IPS-20b (cell line): ENCODE results near the gene ABAT.
A peak's percentile ranks its signal among the peaks of the same experiment; 100 is the strongest.

ENCODE experiments used
- H3K27ac ChIP-seq: one replicate; pipeline ENCODE4 v1.5.1; 2013; ENCODE audit warnings: low read length
- H3K27me3 ChIP-seq: 2 replicates; pipeline ENCODE4 v1.6.1; 2013; ENCODE audit warnings: mild to moderate bottlenecking, low read length, inconsistent platforms; ENCODE audit not compliant: insufficient read depth
- H3K36me3 ChIP-seq: 2 replicates; pipeline ENCODE4 v1.6.1; 2013; ENCODE audit warnings: low read depth, mild to moderate bottlenecking, inconsistent platforms, low read length, moderate library complexity; ENCODE audit not compliant: insufficient read depth
- H3K4me1 ChIP-seq: 2 replicates; pipeline ENCODE4 v1.6.1; 2013; ENCODE audit warnings: mild to moderate bottlenecking, control low read depth, inconsistent platforms, low read length, moderate library complexity; ENCODE audit not compliant: insufficient read depth
- H3K4me3 ChIP-seq: 2 replicates; pipeline ENCODE4 v1.5.1; 2013; ENCODE audit warnings: mild to moderate bottlenecking, low read length, inconsistent platforms
- H3K9ac ChIP-seq: 2 replicates; pipeline ENCODE4 v1.6.1; 2013; ENCODE audit warnings: low read depth, mild to moderate bottlenecking, inconsistent platforms, low read length, moderate library complexity
- H3K9me3 ChIP-seq: 2 replicates; pipeline ENCODE4 v1.6.1; 2013; ENCODE audit warnings: mild to moderate bottlenecking, low read depth, low read length, inconsistent platforms; ENCODE audit not compliant: insufficient read depth

Gene ABAT

GRCh38 chr16:8760021-8760420 lies 85.6 kb downstream of the ABAT start:
- peaks cover 13% of the 10 kb centered on the region; the same call in 1 of the 2 replicates for H3K4me1 ChIP-seq
- no peak overlapping the region for H3K9ac ChIP-seq
- H3K27me3 ChIP-seq: no peaks in the 10 kb centered on the region
- no peaks in the 10 kb centered on the region for H3K36me3 ChIP-seq
- H3K27ac ChIP-seq: no peak overlapping the region
- no peaks in the 10 kb centered on the region for H3K9me3 ChIP-seq
- H3K4me3 ChIP-seq: no peak overlapping the region

GRCh38 chr16:8761078-8761477 lies 86.7 kb downstream of the ABAT start:
- H3K9me3 ChIP-seq: no peaks in the 10 kb centered on the region
- no peak overlapping the region for H3K4me3 ChIP-seq
- H3K27me3 ChIP-seq: no peaks in the 10 kb centered on the region
- H3K27ac ChIP-seq: no peak overlapping the region
- no peaks in the 10 kb centered on the region for H3K36me3 ChIP-seq
- no peak overlapping the region for H3K9ac ChIP-seq
- peaks cover 13% of the 10 kb centered on the region; the same call in 1 of the 2 replicates for H3K4me1 ChIP-seq

GRCh38 chr16:8762254-8762653 lies 87.8 kb downstream of the ABAT start:
- H3K27me3 ChIP-seq: no peaks in the 10 kb centered on the region
- H3K4me1 ChIP-seq: peaks cover 13% of the 10 kb centered on the region; the same call in 1 of the 2 replicates
- no peak overlapping the region for H3K4me3 ChIP-seq
- no peaks in the 10 kb centered on the region for H3K36me3 ChIP-seq
- no peak overlapping the region for H3K27ac ChIP-seq
- H3K9ac ChIP-seq: no peak overlapping the region
- H3K9me3 ChIP-seq: no peaks in the 10 kb centered on the region

- peaks cover 13% of the 10 kb centered on the region; the same call in 1 of the 2 replicates for H3K4me1 ChIP-seq
- no peaks in the 10 kb centered on the region; the same call in 1 of the 2 replicates for H3K36me3 ChIP-seq
- no peaks in the 10 kb centered on the region for H3K9me3 ChIP-seq
- no peak overlapping the region for H3K9ac ChIP-seq
- no peaks in the 10 kb centered on the region for H3K27me3 ChIP-seq
- no peak overlapping the region for H3K4me3 ChIP-seq
- no peak overlapping the region for H3K27ac ChIP-seq
These were observed 88.7 kb downstream of the ABAT start for GRCh38 chr16:8763083-8763482.

GRCh38 chr16:8763899-8764298 lies 89.5 kb downstream of the ABAT start:
- no peak overlapping the region for H3K4me3 ChIP-seq
- H3K27ac ChIP-seq: no peak overlapping the region
- no peaks in the 10 kb centered on the region for H3K9me3 ChIP-seq
- H3K4me1 ChIP-seq: peaks cover 13% of the 10 kb centered on the region; the same call in 1 of the 2 replicates
- 0 out of 2 replicates have a peak overlapping the region, but pooled peaks have one; percentile 34 for H3K9ac ChIP-seq
- no peaks in the 10 kb centered on the region; the same call in 1 of the 2 replicates for H3K36me3 ChIP-seq
- H3K27me3 ChIP-seq: no peaks in the 10 kb centered on the region

GRCh38 chr16:8764525-8765250 lies 90.3 kb downstream of the ABAT start:
- H3K4me1 ChIP-seq: peaks cover 13% of the 10 kb centered on the region; the same call in 1 of the 2 replicates
- no peak overlapping the region for H3K9ac ChIP-seq
- no peaks in the 10 kb centered on the region for H3K9me3 ChIP-seq
- H3K4me3 ChIP-seq: no peak overlapping the region
- H3K27ac ChIP-seq: no peak overlapping the region
- H3K36me3 ChIP-seq: no peaks in the 10 kb centered on the region; the same call in 1 of the 2 replicates
- no peaks in the 10 kb centered on the region for H3K27me3 ChIP-seq

DNA sequence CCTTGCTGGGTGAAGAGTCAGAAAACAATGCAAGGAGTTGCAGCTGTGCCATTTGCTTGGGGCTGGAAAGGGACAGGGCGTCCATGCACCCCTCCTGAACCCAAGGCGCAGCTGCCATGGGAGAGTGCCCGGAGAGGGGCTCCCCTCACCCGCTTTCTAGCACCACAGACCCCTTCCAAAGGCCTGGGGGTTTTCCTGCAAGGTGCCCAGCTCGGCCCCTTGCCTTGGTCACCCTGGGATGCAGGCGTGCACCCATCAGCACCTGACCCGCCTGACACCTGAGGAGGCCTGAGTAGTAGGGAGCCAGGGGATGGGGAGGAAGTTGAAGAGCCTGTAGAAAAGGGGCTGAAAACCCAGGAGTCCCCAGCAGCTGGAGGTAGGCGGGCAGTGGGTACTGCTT lies 92.8 kb downstream of the ABAT start:
- H3K36me3 ChIP-seq: no peaks in the 10 kb centered on the region; the same call in 1 of the 2 replicates

DNA sequence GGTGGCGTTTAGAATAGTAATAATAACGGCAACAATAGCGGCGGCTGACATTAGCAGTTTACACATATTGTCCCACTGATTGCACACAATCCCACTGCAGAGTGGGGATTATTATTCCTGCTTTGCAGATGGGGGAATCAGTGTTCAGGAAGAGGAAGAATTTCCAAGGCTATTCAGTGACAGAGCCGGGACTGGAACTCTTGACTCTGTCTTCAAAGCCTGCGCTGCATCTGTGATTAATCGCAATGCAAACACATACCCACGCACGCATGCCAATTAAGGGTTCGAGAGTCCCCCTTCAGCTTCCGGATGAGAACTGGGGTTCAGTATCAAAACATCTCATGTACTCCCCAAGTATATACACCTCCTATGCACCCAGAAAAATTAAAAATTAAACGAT lies 93.9 kb downstream of the ABAT start:
- H3K27ac ChIP-seq: no peak overlapping the region

More for the DNA sequence above, 92.8 kb downstream of the ABAT start:
- Histone ChIP-seq H3K4me1 (peaks cover 13% of the 10 kb centered on the region; the same call in 1 of the 2 replicates), H3K9me3 (no peaks in the 10 kb centered on the region), H3K9ac (no peak overlapping the region), H3K4me3 (no peak overlapping the region), H3K27me3 (no peaks in the 10 kb centered on the region), H3K27ac (no peak overlapping the region)

GRCh38 chr16:8768692-8769091 lies 94.3 kb downstream of the ABAT start:
- H3K4me3 ChIP-seq: no peak overlapping the region
- H3K27ac ChIP-seq: no peak overlapping the region
- no peaks in the 10 kb centered on the region for H3K27me3 ChIP-seq
- peaks cover 12% of the 10 kb centered on the region; the same call in 1 of the 2 replicates for H3K4me1 ChIP-seq
- H3K9ac ChIP-seq: no peak overlapping the region
- H3K36me3 ChIP-seq: no peaks in the 10 kb centered on the region; the same call in 1 of the 2 replicates
- H3K9me3 ChIP-seq: no peaks in the 10 kb centered on the region

More for the DNA sequence above, 93.9 kb downstream of the ABAT start:
- no peak overlapping the region for H3K9ac ChIP-seq
- no peaks in the 10 kb centered on the region for H3K27me3 ChIP-seq
- no peaks in the 10 kb centered on the region for H3K9me3 ChIP-seq
- no peak overlapping the region for H3K4me3 ChIP-seq
- H3K36me3 ChIP-seq: no peaks in the 10 kb centered on the region; the same call in 1 of the 2 replicates
- peaks cover 13% of the 10 kb centered on the region; the same call in 1 of the 2 replicates for H3K4me1 ChIP-seq

- no peaks in the 10 kb centered on the region for H3K4me1 ChIP-seq
- no peak overlapping the region for H3K4me3 ChIP-seq
- no peak overlapping the region for H3K9ac ChIP-seq
- no peak overlapping the region for H3K27ac ChIP-seq
- no peaks in the 10 kb centered on the region for H3K27me3 ChIP-seq
- no peaks in the 10 kb centered on the region for H3K9me3 ChIP-seq
- H3K36me3 ChIP-seq: peaks cover 8% of the 10 kb centered on the region; the same call in 1 of the 2 replicates
These were observed 99.1 kb downstream of the ABAT start for GRCh38 chr16:8773537-8773936.

- H3K4me3 ChIP-seq: no peak overlapping the region
- H3K4me1 ChIP-seq: no peaks in the 10 kb centered on the region
- no peak overlapping the region for H3K27ac ChIP-seq
- H3K36me3 ChIP-seq: peaks cover 8% of the 10 kb centered on the region; the same call in 1 of the 2 replicates
- no peaks in the 10 kb centered on the region for H3K9me3 ChIP-seq
- H3K9ac ChIP-seq: no peak overlapping the region
- no peaks in the 10 kb centered on the region for H3K27me3 ChIP-seq
These were observed 99.8 kb downstream of the ABAT start for GRCh38 chr16:8774208-8774607.

- Histone ChIP-seq H3K9ac (no peak overlapping the region), H3K4me3 (no peak overlapping the region), H3K36me3 (peaks cover 8% of the 10 kb centered on the region; the same call in 1 of the 2 replicates), H3K27me3 (no peaks in the 10 kb centered on the region), H3K4me1 (no peaks in the 10 kb centered on the region), H3K27ac (no peak overlapping the region), H3K9me3 (no peaks in the 10 kb centered on the region)
These were observed 100.9 kb downstream of the ABAT start for GRCh38 chr16:8775359-8775758.
